Measurements from ENCODE around the gene GCK.

The GCK gene

DNA sequence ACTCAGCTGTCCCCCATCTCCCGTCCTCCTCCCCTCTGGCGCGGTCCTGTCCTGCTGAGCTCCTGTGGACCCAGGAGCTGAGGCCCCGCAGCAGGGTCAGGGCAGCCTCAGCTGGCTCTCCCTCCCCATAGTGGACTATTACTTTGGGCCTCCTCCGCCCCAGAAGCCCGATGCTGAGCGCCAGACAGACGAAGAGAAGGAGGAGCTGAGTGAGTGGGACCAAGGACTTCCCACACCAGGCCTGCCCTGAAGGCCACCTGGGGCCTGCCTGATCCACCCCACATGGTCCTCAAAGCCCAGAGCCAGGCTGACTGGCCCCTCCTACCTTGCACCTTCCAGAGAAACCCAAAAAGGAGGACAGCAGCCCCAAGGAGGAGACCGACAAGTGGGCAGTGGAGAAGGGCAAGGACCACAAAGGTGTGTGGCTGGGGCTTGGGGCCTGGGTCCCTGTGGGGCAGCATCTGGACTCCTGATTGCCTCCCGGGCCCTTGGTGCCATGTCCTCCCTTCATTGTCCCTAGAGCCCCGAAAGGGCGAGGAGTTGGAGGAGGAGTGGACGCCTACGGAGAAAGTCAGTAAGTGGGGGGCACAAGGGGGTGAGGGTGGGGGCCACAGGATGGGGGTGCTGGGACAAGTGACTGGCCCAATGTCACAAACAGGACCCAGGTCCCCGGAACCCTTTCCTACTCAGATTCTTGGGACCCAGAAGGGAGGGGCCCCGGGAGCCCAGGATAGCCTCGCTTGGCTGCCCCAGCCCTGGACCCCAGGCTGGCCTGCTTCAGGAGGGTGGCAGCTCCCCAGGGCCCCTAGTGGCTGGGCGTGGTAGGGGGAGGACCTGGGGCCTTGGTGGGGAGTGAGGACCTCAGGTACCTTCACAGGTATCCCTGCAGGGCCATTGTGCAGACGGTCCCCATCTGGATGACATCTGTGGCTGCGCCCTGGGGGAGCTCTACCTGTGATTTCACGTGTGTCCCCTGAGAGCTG lies 80.2 kb downstream of the GCK start:
- no peaks in the 10 kb centered on the region for H3F3A ChIP-seq (ENCODE audit: control insufficient read depth, insufficient read depth)
- H3K27me3 ChIP-seq (ENCODE audit: control insufficient read depth, low read length) = peaks cover 25% of the 10 kb centered on the region
- H3K9me2 ChIP-seq (replicated peaks; ENCODE audit: control insufficient read depth, low read length) = no peaks in the 10 kb centered on the region
- no peaks in the 10 kb centered on the region for H4K20me1 ChIP-seq (ENCODE audit: control insufficient read depth, insufficient read depth, low read depth, low read length)
- H3K4me2 ChIP-seq (ENCODE audit: low read length) = no peak overlapping the region
- no peak overlapping the region for H3K4me3 ChIP-seq (ENCODE audit: low read length)
- H3K36me3 ChIP-seq (ENCODE audit: control insufficient read depth, low read length) = peaks cover 5% of the 10 kb centered on the region
- peaks cover 5% of the 10 kb centered on the region; the same call in 1 of the 2 replicates for H3K4me1 ChIP-seq (ENCODE audit: control insufficient read depth, low read length)
- TF ChIP-seq, protein P1, sequence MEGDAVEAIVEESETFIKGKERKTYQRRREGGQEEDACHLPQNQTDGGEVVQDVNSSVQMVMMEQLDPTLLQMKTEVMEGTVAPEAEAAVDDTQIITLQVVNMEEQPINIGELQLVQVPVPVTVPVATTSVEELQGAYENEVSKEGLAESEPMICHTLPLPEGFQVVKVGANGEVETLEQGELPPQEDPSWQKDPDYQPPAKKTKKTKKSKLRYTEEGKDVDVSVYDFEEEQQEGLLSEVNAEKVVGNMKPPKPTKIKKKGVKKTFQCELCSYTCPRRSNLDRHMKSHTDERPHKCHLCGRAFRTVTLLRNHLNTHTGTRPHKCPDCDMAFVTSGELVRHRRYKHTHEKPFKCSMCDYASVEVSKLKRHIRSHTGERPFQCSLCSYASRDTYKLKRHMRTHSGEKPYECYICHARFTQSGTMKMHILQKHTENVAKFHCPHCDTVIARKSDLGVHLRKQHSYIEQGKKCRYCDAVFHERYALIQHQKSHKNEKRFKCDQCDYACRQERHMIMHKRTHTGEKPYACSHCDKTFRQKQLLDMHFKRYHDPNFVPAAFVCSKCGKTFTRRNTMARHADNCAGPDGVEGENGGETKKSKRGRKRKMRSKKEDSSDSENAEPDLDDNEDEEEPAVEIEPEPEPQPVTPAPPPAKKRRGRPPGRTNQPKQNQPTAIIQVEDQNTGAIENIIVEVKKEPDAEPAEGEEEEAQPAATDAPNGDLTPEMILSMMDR (IDR thresholded peaks at IDR 0.05; ENCODE audit: low read depth, low read length, poor library complexity, severe bottlenecking) = peak; percentile 48
- no peak for TF ChIP-seq EZH2phosphoT487 (IDR thresholded peaks at IDR 0.05; ENCODE audit: borderline replicate concordance, low read length)
- no peaks in the 10 kb centered on the region for H3K79me2 ChIP-seq (ENCODE audit: control insufficient read depth, low read length)
- H3K9me3 ChIP-seq (ENCODE audit: control insufficient read depth, insufficient read depth, low read length) = no peaks in the 10 kb centered on the region
- no peak overlapping the region for H3K27ac ChIP-seq (ENCODE audit: low read depth, low read length)

DNA sequence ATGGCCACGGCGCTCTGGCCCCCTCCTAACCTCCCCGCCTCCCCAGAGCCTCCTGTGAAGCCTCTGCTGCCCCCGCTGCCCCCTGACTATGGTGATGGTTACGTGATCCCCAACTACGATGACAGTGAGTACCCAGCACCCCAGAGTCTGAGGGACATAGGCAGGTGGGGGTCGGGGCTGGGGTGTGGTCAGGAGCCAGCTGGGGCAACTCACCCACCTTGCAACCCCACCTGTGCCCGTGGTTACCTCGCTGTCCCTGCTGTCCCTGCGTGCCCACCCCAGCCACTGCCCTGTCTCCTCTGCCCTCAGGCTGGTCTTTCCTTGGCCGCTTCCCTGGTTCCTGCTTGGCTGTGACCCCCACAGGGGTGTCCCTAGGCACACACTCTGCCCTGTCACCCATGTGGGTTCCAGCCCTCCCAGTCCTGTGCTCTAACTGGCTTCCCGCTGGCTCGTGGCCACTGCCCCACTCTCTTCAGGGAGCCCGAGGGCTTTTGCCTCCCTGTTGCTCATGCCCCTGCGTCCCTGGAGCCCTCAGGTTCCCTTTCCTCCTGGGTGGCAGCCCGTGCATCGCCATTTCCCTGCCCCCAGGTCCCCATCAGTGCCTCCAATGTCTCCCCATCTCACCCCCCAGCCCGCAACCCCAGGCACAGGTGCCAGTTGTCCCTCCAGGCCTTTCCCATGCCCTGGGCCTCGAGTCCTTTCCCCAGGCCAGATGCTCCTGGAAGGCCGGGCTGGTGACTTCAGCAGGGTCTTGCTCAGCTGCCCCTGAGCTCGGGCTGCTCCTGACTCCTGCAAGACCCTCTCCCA lies 81.1 kb downstream of the GCK start:
- TF ChIP-seq EZH2phosphoT487 (IDR thresholded peaks at IDR 0.05; ENCODE audit: borderline replicate concordance, low read length) = no peak
- TF ChIP-seq, protein P1 (IDR thresholded peaks at IDR 0.05; ENCODE audit: low read depth, low read length, poor library complexity, severe bottlenecking) = no peak
- Histone ChIP-seq H3K9me2 (replicated peaks; ENCODE audit: control insufficient read depth, low read length) (no peaks in the 10 kb centered on the region), H3K4me3 (ENCODE audit: low read length) (no peak overlapping the region), H3F3A (ENCODE audit: control insufficient read depth, insufficient read depth) (no peaks in the 10 kb centered on the region), H3K4me2 (ENCODE audit: low read length) (no peak overlapping the region), H3K27me3 (ENCODE audit: control insufficient read depth, low read length) (peaks cover 32% of the 10 kb centered on the region), H3K9me3 (ENCODE audit: control insufficient read depth, insufficient read depth, low read length) (no peaks in the 10 kb centered on the region), H3K27ac (ENCODE audit: low read depth, low read length) (no peak overlapping the region), H3K79me2 (ENCODE audit: control insufficient read depth, low read length) (no peaks in the 10 kb centered on the region), H3K36me3 (ENCODE audit: control insufficient read depth, low read length) (no peaks in the 10 kb centered on the region), H4K20me1 (ENCODE audit: control insufficient read depth, insufficient read depth, low read depth, low read length) (no peaks in the 10 kb centered on the region), H3K4me1 (ENCODE audit: control insufficient read depth, low read length) (peaks cover 5% of the 10 kb centered on the region; the same call in 1 of the 2 replicates)

DNA sequence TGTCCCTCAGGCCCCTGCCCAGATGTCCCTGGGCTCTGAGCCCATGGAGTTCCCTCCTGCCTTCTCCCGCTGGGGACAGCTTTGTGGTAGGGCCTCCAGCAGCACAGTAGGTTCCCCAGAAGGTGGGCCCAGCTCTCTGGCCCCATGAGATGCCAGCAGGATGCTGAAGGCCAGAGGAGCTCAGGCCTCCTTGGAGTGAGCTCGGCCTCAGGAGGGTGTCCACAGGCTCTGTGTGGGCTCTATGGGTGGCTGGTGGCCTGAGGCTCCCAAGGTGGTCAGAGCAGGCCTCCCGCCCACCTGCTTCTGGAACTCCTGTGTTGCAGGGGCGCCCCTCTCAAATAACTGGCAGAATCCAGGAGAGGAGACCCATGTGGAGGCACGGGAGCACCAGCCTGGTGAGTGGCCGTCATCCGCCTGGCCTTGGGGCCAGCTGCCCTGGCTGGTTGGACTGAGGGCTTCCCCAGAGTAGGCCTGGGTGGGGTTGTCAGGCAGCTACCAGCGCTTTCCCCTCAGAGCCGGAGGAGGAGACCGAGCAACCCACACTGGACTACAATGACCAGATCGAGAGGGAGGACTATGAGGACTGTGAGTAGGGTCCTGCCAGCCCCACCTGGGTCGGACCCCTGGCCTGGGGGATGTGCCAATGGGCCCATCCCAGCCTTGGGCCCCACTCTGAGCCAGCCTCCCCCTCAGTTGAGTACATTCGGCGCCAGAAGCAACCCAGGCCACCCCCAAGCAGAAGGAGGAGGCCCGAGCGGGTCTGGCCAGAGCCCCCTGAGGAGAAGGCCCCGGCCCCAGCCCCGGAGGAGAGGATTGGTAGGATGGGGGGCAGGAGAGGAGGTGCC lies 81.9 kb downstream of the GCK start:
- Histone ChIP-seq H3K79me2 (ENCODE audit: control insufficient read depth, low read length) (no peaks in the 10 kb centered on the region), H3K9me2 (replicated peaks; ENCODE audit: control insufficient read depth, low read length) (no peaks in the 10 kb centered on the region), H3K27ac (ENCODE audit: low read depth, low read length) (no peak overlapping the region), H3K4me3 (ENCODE audit: low read length) (no peak overlapping the region), H3K27me3 (ENCODE audit: control insufficient read depth, low read length) (peaks cover 34% of the 10 kb centered on the region), H3K4me2 (ENCODE audit: low read length) (no peak overlapping the region), H3K36me3 (ENCODE audit: control insufficient read depth, low read length) (no peaks in the 10 kb centered on the region), H3K4me1 (ENCODE audit: control insufficient read depth, low read length) (peaks cover 5% of the 10 kb centered on the region; the same call in 1 of the 2 replicates), H3F3A (ENCODE audit: control insufficient read depth, insufficient read depth) (peaks cover 2% of the 10 kb centered on the region; the same call in 1 of the 2 replicates), H4K20me1 (ENCODE audit: control insufficient read depth, insufficient read depth, low read depth, low read length) (no peaks in the 10 kb centered on the region), H3K9me3 (ENCODE audit: control insufficient read depth, insufficient read depth, low read length) (no peaks in the 10 kb centered on the region)
- no peak for TF ChIP-seq EZH2phosphoT487 (IDR thresholded peaks at IDR 0.05; ENCODE audit: borderline replicate concordance, low read length)
